ENCODE measurements around the gene BRINP3. TPM values are rescaled to one million over a fixed set of nuclear protein-coding genes. Genes with fewer than 3 reads are reported as not detected.

Gene BRINP3
- total RNA-seq, 1 experiment from 2014 or later: not detected

GRCh38 chr1:190464690-190465089, 13.0 kb downstream of the BRINP3 start:
- Histone ChIP-seq H3K27ac (ENCODE audit: insufficient read length, low read depth, low read length) (no peak overlapping the region), H4K91ac (ENCODE audit: insufficient read length, low read depth, low read length) (no peak overlapping the region), H3K9ac (ENCODE audit: extremely low read depth, insufficient read length, low read length) (no peak overlapping the region), H2AFZ (ENCODE audit: low read length) (no peak overlapping the region), H3K14ac (ENCODE audit: insufficient read depth, low read length) (no peak overlapping the region), H2BK15ac (ENCODE audit: low read depth, low read length) (no peak overlapping the region), H3K4me1 (ENCODE audit: insufficient read depth, low read length) (no peaks in the 10 kb centered on the region), H4K20me1 (ENCODE audit: control insufficient read depth, insufficient read depth, insufficient read length) (no peaks in the 10 kb centered on the region), H3K79me2 (ENCODE audit: insufficient read depth, low read length) (no peaks in the 10 kb centered on the region), H3K9me3 (ENCODE audit: control insufficient read depth, low read depth, low read length) (no peaks in the 10 kb centered on the region), H3K79me1 (ENCODE audit: insufficient read depth, low read depth, low read length, poor library complexity, severe bottlenecking) (no peaks in the 10 kb centered on the region), H2BK120ac (ENCODE audit: low read depth, low read length, poor library complexity, severe bottlenecking) (no peak overlapping the region), H3K4me2 (ENCODE audit: insufficient read depth, insufficient read length, low read length) (no peak overlapping the region), H3K23ac (ENCODE audit: insufficient read length, low read depth, low read length) (no peak overlapping the region), H3K4ac (ENCODE audit: low read depth, low read length) (no peak overlapping the region), H2BK12ac (ENCODE audit: insufficient read length, low read depth, low read length) (no peak overlapping the region), H3K56ac (ENCODE audit: insufficient read length, low read depth, low read length) (no peak overlapping the region), H2BK5ac (ENCODE audit: insufficient read length, low read length) (no peak overlapping the region), H4K5ac (ENCODE audit: insufficient read length, low read depth, low read length) (no peak overlapping the region), H3K27me3 (ENCODE audit: insufficient read depth, low read length) (no peaks in the 10 kb centered on the region), H2BK20ac (ENCODE audit: low read depth, low read length, poor library complexity, severe bottlenecking) (no peak overlapping the region), H2AK5ac (ENCODE audit: insufficient read length, low read length) (no peak overlapping the region), H3K23me2 (ENCODE audit: insufficient read length, low read depth, low read length, poor library complexity, severe bottlenecking) (no peaks in the 10 kb centered on the region), H4K8ac (replicated peaks; ENCODE audit: insufficient read length, low read depth, low read length) (no peak overlapping the region), H3T11ph (ENCODE audit: low read length) (no peak overlapping the region), H3K18ac (ENCODE audit: insufficient read length, low read depth, low read length) (no peak overlapping the region)
- no peak for TF ChIP-seq CTCF (conservative IDR thresholded peaks at IDR 0.05)
- no peaks in the 10 kb centered on the region for H3K9me3 Mint-ChIP-seq
- DNase-seq: no peak
- H3K27me3 Mint-ChIP-seq (ENCODE audit: low read depth): no peaks in the 10 kb centered on the region
- H3K4me1 Mint-ChIP-seq: no peaks in the 10 kb centered on the region
- no peak overlapping the region for H3K4me3 Mint-ChIP-seq
- H3K27ac Mint-ChIP-seq: no peak overlapping the region
- WGBS (ENCODE audit: extremely low coverage, insufficient read length, low lambda C conversion rate): no CpG with 5 or more reads among the region's 2 CpGs
- no peaks in the 10 kb centered on the region for H3K36me3 Mint-ChIP-seq (ENCODE audit: insufficient read depth in 1 of 3, low read depth in 3 of 3)
